Measurements from ENCODE around the gene UBXN4.

UBXN4 gene

GRCh38 chr2:135776367-135776766 lies 34.7 kb downstream of the UBXN4 start:
- H3K4me1 ChIP-seq (ENCODE audit: control extremely low read depth in 1 of 4, control insufficient read depth in 4 of 4, insufficient read depth in 4 of 4, low read length in 3 of 4), result peaks cover 0 to 1% (median 0%) of the 10 kb centered on the region in 4 experiments
- no peak for DNase-seq
- H3K27me3 ChIP-seq (replicated peaks in 2 of 5; ENCODE audit: control insufficient read depth in 4 of 5, insufficient read depth in 5 of 5, low read length in 4 of 5), result no peaks in the 10 kb centered on the region
- ChIA-PET CTCF (interaction anchor here (0.6 to 1.0 kb wide), 2 partner anchors 15 to 101 kb away, joined by 3 read pairs; no protein-coding TSS in a partner anchor), POLR2A (no interaction called here)
- no peak overlapping the region for H3K27ac ChIP-seq (ENCODE audit: insufficient read depth in 1 of 2, low read depth in 1 of 2, low read length in 2 of 2, poor library complexity in 1 of 2, severe bottlenecking in 2 of 2)
- peaks cover 38 to 86% (median 63%) of the 10 kb centered on the region in 4 experiments for H3K36me3 ChIP-seq (ENCODE audit: control insufficient read depth in 4 of 4, insufficient read depth in 4 of 4, low read length in 3 of 4)
- 98% methylated on average over 7 of the region's 7 CpGs for WGBS (ENCODE audit: insufficient coverage)
- no peak overlapping the region for H3K4me3 ChIP-seq (ENCODE audit: control insufficient read depth in 1 of 7, extremely low read depth in 1 of 7, insufficient read depth in 4 of 7, low read depth in 2 of 7, low read length in 6 of 7)
- no peaks in the 10 kb centered on the region for H3K9me3 ChIP-seq (ENCODE audit: control extremely low read depth in 1 of 5, control insufficient read depth in 4 of 5, insufficient read depth in 2 of 5, low read depth in 1 of 5, low read length in 4 of 5)

- Histone ChIP-seq H3K27ac (ENCODE audit: insufficient read depth in 1 of 2, low read depth in 1 of 2, low read length in 2 of 2, poor library complexity in 1 of 2, severe bottlenecking in 2 of 2) (no peak overlapping the region), H3K36me3 (ENCODE audit: control insufficient read depth in 4 of 4, insufficient read depth in 4 of 4, low read length in 3 of 4) (peaks cover 23 to 88% (median 58%) of the 10 kb centered on the region in 4 experiments), H3K9me3 (ENCODE audit: control extremely low read depth in 1 of 5, control insufficient read depth in 4 of 5, insufficient read depth in 2 of 5, low read depth in 1 of 5, low read length in 4 of 5) (peaks cover 0 to 3% (median 0%) of the 10 kb centered on the region in 5 experiments), H3K4me3 (ENCODE audit: control insufficient read depth in 1 of 7, extremely low read depth in 1 of 7, insufficient read depth in 4 of 7, low read depth in 2 of 7, low read length in 6 of 7) (no peak overlapping the region), H3K27me3 (replicated peaks in 2 of 5; ENCODE audit: control insufficient read depth in 4 of 5, insufficient read depth in 5 of 5, low read length in 4 of 5) (no peaks in the 10 kb centered on the region), H3K4me1 (ENCODE audit: control extremely low read depth in 1 of 4, control insufficient read depth in 4 of 4, insufficient read depth in 4 of 4, low read length in 3 of 4) (no peaks in the 10 kb centered on the region)
- DNase-seq, result no peak
- POLR2A ChIA-PET, result no interaction called here
- WGBS (ENCODE audit: insufficient coverage), result no CpG with 5 or more reads among the region's 2 CpGs
- CTCF ChIA-PET, result interaction anchor here (1.0 to 4.6 kb wide), 6 partner anchors 9 to 93 kb away, joined by 3 to 26 read pairs (median 4); no protein-coding TSS in a partner anchor
These were observed 40.6 kb downstream of the UBXN4 start for GRCh38 chr2:135782231-135782630.

- Histone ChIP-seq H3K36me3 (ENCODE audit: control insufficient read depth in 4 of 4, insufficient read depth in 4 of 4, low read length in 3 of 4) (peaks cover 28 to 93% (median 61%) of the 10 kb centered on the region in 4 experiments), H3K27me3 (replicated peaks in 2 of 5; ENCODE audit: control insufficient read depth in 4 of 5, insufficient read depth in 5 of 5, low read length in 4 of 5) (no peaks in the 10 kb centered on the region), H3K4me3 (ENCODE audit: control insufficient read depth in 1 of 7, extremely low read depth in 1 of 7, insufficient read depth in 4 of 7, low read depth in 2 of 7, low read length in 6 of 7) (no peak overlapping the region), H3K4me1 (ENCODE audit: control extremely low read depth in 1 of 4, control insufficient read depth in 4 of 4, insufficient read depth in 4 of 4, low read length in 3 of 4) (no peaks in the 10 kb centered on the region), H3K9me3 (ENCODE audit: control extremely low read depth in 1 of 5, control insufficient read depth in 4 of 5, insufficient read depth in 2 of 5, low read depth in 1 of 5, low read length in 4 of 5) (peaks cover 0 to 3% (median 0%) of the 10 kb centered on the region in 5 experiments), H3K27ac (ENCODE audit: insufficient read depth in 1 of 2, low read depth in 1 of 2, low read length in 2 of 2, poor library complexity in 1 of 2, severe bottlenecking in 2 of 2) (no peak overlapping the region)
- DNase-seq, result no peak
- no CpG with 5 or more reads among the region's 3 CpGs for WGBS (ENCODE audit: insufficient coverage)
- POLR2A ChIA-PET, result no interaction called here
- CTCF ChIA-PET, result interaction anchor here (3.4 to 4.6 kb wide), 2 partner anchors 8 to 15 kb away, joined by 9 to 26 read pairs; no protein-coding TSS in a partner anchor
These were observed 41.8 kb downstream of the UBXN4 start for GRCh38 chr2:135783439-135783838.

- ChIA-PET CTCF (interaction anchor here (0.9 to 4.1 kb wide), 4 partner anchors 7 to 42 kb away, joined by 3 to 28 read pairs (median 6); no protein-coding TSS in a partner anchor), POLR2A (no interaction called here)
- peak; percentile 13 to 38 (median 30) for DNase-seq
- Histone ChIP-seq H3K27ac (ENCODE audit: insufficient read depth in 1 of 2, low read depth in 1 of 2, low read length in 2 of 2, poor library complexity in 1 of 2, severe bottlenecking in 2 of 2) (no peak overlapping the region), H3K9me3 (ENCODE audit: control extremely low read depth in 1 of 5, control insufficient read depth in 4 of 5, insufficient read depth in 2 of 5, low read depth in 1 of 5, low read length in 4 of 5) (peaks cover 0 to 3% (median 0%) of the 10 kb centered on the region in 5 experiments), H3K36me3 (ENCODE audit: control insufficient read depth in 4 of 4, insufficient read depth in 4 of 4, low read length in 3 of 4) (peaks cover 27 to 81% (median 60%) of the 10 kb centered on the region in 4 experiments), H3K4me3 (ENCODE audit: control insufficient read depth in 1 of 7, extremely low read depth in 1 of 7, insufficient read depth in 4 of 7, low read depth in 2 of 7, low read length in 6 of 7) (no peak overlapping the region), H3K4me1 (ENCODE audit: control extremely low read depth in 1 of 4, control insufficient read depth in 4 of 4, insufficient read depth in 4 of 4, low read length in 3 of 4) (no peaks in the 10 kb centered on the region), H3K27me3 (replicated peaks in 2 of 5; ENCODE audit: control insufficient read depth in 4 of 5, insufficient read depth in 5 of 5, low read length in 4 of 5) (no peaks in the 10 kb centered on the region)
- WGBS (ENCODE audit: insufficient coverage), result 100% methylated on average over 1 of the region's 2 CpGs
These were observed 43.4 kb downstream of the UBXN4 start for GRCh38 chr2:135785032-135785431.

DNA sequence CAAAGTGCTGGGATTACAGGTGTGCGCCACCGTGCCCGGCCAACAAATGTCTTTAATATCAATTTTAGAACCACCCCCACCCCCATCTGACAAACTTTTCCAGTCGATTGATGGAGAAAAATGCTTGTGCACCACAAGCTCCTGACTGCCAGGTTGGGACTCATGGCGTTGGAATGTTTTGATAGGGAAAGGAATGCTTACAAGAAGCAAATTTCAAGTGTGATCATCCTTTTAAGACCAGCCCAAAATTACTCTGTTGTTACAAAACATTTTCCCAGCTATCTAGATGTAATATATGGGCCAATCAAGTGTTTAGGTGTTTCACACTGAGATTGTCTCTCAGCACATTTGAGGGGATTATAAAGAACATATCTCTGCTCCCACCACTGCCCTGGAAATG lies 45.2 kb downstream of the UBXN4 start:
- peaks cover 16 to 68% (median 48%) of the 10 kb centered on the region in 4 experiments for H3K36me3 ChIP-seq (ENCODE audit: control insufficient read depth in 4 of 4, insufficient read depth in 4 of 4, low read length in 3 of 4)
- DNase-seq, result no peak
- no peaks in the 10 kb centered on the region for H3K27me3 ChIP-seq (replicated peaks in 2 of 5; ENCODE audit: control insufficient read depth in 4 of 5, insufficient read depth in 5 of 5, low read length in 4 of 5)
- H3K9me3 ChIP-seq (ENCODE audit: control extremely low read depth in 1 of 5, control insufficient read depth in 4 of 5, insufficient read depth in 2 of 5, low read depth in 1 of 5, low read length in 4 of 5), result peaks cover 0 to 3% (median 0%) of the 10 kb centered on the region in 5 experiments
- peaks cover 0 to 4% (median 0%) of the 10 kb centered on the region in 4 experiments for H3K4me1 ChIP-seq (ENCODE audit: control extremely low read depth in 1 of 4, control insufficient read depth in 4 of 4, insufficient read depth in 4 of 4, low read length in 3 of 4)
- H3K27ac ChIP-seq (ENCODE audit: insufficient read depth in 1 of 2, low read depth in 1 of 2, low read length in 2 of 2, poor library complexity in 1 of 2, severe bottlenecking in 2 of 2), result no peak overlapping the region
- H3K4me3 ChIP-seq (ENCODE audit: control insufficient read depth in 1 of 7, extremely low read depth in 1 of 7, insufficient read depth in 4 of 7, low read depth in 2 of 7, low read length in 6 of 7), result no peak overlapping the region
- ChIA-PET CTCF (interaction anchor here (4.1 kb wide), 1 partner anchor 10 kb away, joined by 28 read pairs; no protein-coding TSS in a partner anchor), POLR2A (no interaction called here)
- 70% methylated on average over 2 of the region's 5 CpGs for WGBS (ENCODE audit: insufficient coverage)

GRCh38 chr2:135790423-135790822 lies 48.8 kb downstream of the UBXN4 start:
- DNase-seq, result no peak
- 94% methylated on average over 8 of the region's 10 CpGs for WGBS (ENCODE audit: insufficient coverage)
- ChIA-PET POLR2A (no interaction called here), CTCF (interaction anchor here (0.6 to 2.5 kb wide), 3 partner anchors 7 to 39 kb away, joined by 3 to 9 read pairs (median 3); no protein-coding TSS in a partner anchor)
- Histone ChIP-seq H3K4me3 (ENCODE audit: control insufficient read depth in 1 of 7, extremely low read depth in 1 of 7, insufficient read depth in 4 of 7, low read depth in 2 of 7, low read length in 6 of 7) (no peak overlapping the region), H3K36me3 (ENCODE audit: control insufficient read depth in 4 of 4, insufficient read depth in 4 of 4, low read length in 3 of 4) (peaks cover 11 to 40% (median 23%) of the 10 kb centered on the region in 4 experiments), H3K9me3 (ENCODE audit: control extremely low read depth in 1 of 5, control insufficient read depth in 4 of 5, insufficient read depth in 2 of 5, low read depth in 1 of 5, low read length in 4 of 5) (peaks cover 0 to 3% (median 0%) of the 10 kb centered on the region in 5 experiments), H3K27me3 (replicated peaks in 2 of 5; ENCODE audit: control insufficient read depth in 4 of 5, insufficient read depth in 5 of 5, low read length in 4 of 5) (no peaks in the 10 kb centered on the region), H3K27ac (ENCODE audit: insufficient read depth in 1 of 2, low read depth in 1 of 2, low read length in 2 of 2, poor library complexity in 1 of 2, severe bottlenecking in 2 of 2) (no peak overlapping the region), H3K4me1 (ENCODE audit: control extremely low read depth in 1 of 4, control insufficient read depth in 4 of 4, insufficient read depth in 4 of 4, low read length in 3 of 4) (peaks cover 0 to 32% (median 19%) of the 10 kb centered on the region in 4 experiments)

DNA sequence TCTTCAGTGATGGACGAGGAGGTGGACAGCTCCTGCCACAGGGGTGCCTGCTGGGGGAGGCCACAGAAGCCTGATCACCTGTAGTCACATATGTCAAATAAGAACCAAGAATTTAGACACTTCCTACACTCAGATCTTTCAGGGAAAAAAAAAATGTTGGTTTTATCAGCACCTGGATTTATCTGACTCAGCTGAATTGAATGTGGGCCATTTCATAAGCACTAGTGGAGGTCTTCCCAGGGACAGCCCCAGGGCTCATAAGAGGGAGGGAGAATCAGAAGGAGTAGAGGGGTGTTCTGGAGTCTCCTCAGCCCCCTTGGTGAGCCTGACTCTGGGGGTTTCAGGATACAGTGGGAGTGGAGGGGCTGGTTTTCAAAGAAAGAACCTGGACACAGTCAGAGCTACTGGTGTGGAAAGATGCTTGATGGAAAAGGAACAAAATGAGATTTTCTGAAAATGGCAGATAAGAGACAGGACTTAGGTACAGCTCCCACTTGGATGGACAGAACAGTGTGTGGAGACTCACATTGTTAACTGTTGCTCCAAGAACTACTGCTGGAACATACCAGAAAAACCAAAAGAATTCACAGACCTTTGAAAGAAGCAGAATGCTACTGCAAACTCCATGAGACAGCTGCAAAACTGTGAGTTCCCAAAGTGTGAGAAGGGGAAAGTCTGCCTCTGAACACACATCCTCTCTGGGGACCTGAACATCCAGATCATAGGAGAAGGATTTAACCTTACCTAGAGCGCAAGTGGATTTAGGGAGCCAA lies 49.9 kb downstream of the UBXN4 start:
- H3K9me3 ChIP-seq (ENCODE audit: control extremely low read depth in 1 of 5, control insufficient read depth in 4 of 5, insufficient read depth in 2 of 5, low read depth in 1 of 5, low read length in 4 of 5), result no peaks in the 10 kb centered on the region
- DNase-seq, result no peak
- peaks cover 6 to 35% (median 17%) of the 10 kb centered on the region in 4 experiments for H3K36me3 ChIP-seq (ENCODE audit: control insufficient read depth in 4 of 4, insufficient read depth in 4 of 4, low read length in 3 of 4)
- peaks cover 0 to 32% (median 19%) of the 10 kb centered on the region in 4 experiments for H3K4me1 ChIP-seq (ENCODE audit: control extremely low read depth in 1 of 4, control insufficient read depth in 4 of 4, insufficient read depth in 4 of 4, low read length in 3 of 4)
- WGBS (ENCODE audit: insufficient coverage), result 100% methylated on average over 1 of the region's 2 CpGs
- ChIA-PET POLR2A (interaction anchor here (1.1 kb wide), 1 partner anchor 12 kb away, joined by 4 read pairs; no protein-coding TSS in a partner anchor), CTCF (interaction anchor here (0.8 to 2.5 kb wide), 4 partner anchors 8 to 592 kb away, joined by 3 to 9 read pairs (median 4); no protein-coding TSS in a partner anchor)
- no peak overlapping the region for H3K4me3 ChIP-seq (ENCODE audit: control insufficient read depth in 1 of 7, extremely low read depth in 1 of 7, insufficient read depth in 4 of 7, low read depth in 2 of 7, low read length in 6 of 7)
- H3K27me3 ChIP-seq (replicated peaks in 2 of 5; ENCODE audit: control insufficient read depth in 4 of 5, insufficient read depth in 5 of 5, low read length in 4 of 5), result no peaks in the 10 kb centered on the region
- H3K27ac ChIP-seq (ENCODE audit: insufficient read depth in 1 of 2, low read depth in 1 of 2, low read length in 2 of 2, poor library complexity in 1 of 2, severe bottlenecking in 2 of 2), result no peak overlapping the region

Measured in common myeloid progenitor, CD34-positive (primary cell).